HCEC 1CT (cell line): ENCODE measurements around the gene ULK4.
A peak's percentile ranks its signal among the peaks of the same experiment; 100 is the strongest.
"Not testable (repeated sequence)": the region's sequence is repeated elsewhere in the genome, so short reads cannot be mapped to it uniquely, and the experiment has no call there.

Experiments used
- DNase-seq: peaks from one replicate; pipeline ENCODE4 v3.0.0-alpha.2; 2017

Gene ULK4

GRCh38 chr3:41956574-41956973 lies 5.3 kb downstream of the ULK4 start:
- DNase-seq: no peak

- DNase-seq: no peak
Measured at GRCh38 chr3:41955192-41955591, 6.7 kb downstream of the ULK4 start.

GRCh38 chr3:41943311-41943843 lies 18.5 kb downstream of the ULK4 start:
- DNase-seq: no peak

DNA sequence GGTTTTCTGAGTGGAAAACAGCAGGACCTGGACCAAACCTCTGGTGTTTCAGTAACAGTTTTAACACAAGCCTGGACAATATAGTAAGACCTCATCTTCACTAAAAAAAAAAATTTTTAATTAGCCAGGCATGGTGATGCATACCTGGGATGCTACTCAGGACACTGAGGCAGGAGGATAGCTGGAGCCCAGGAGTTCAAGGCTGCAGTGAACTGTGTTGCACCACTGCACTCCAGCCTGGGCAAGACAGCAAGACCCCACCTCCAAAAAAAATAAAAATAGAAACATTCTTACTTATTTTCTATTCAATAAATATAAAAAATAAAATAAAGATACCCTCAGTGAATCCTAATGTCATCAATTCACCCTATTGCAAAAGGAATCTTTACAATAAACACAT lies 21.5 kb downstream of the ULK4 start:
- no peak for DNase-seq

GRCh38 chr3:41936384-41936783 lies 25.5 kb downstream of the ULK4 start:
- no peak for DNase-seq

DNA sequence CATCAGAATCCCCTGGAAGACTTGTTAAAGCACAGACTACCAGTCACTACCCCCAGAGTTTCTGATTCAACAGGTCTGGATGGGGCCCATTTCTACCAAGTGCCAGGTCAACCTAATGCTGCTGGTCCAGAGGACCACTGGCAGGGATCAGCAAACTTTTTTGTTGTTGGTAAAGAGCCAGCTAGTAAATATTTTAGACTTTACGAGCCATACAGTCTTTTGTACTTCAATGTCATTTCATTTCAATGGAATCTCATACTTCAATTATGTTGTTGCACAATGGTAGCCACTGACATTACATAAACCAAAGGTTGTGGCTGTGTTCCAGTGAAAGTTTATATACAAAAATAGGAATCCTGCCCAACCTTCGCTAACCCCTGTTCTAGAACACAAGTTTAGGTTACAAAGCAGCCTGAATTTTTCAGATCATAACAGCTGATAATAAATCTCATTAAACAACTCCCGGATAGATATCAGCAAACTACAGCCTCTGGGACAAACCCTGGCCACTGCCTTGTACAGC lies 28.7 kb downstream of the ULK4 start:
- DNase-seq: peak; percentile 87

- DNase-seq: no peak
Measured at GRCh38 chr3:41932464-41932863, 29.4 kb downstream of the ULK4 start.

DNA sequence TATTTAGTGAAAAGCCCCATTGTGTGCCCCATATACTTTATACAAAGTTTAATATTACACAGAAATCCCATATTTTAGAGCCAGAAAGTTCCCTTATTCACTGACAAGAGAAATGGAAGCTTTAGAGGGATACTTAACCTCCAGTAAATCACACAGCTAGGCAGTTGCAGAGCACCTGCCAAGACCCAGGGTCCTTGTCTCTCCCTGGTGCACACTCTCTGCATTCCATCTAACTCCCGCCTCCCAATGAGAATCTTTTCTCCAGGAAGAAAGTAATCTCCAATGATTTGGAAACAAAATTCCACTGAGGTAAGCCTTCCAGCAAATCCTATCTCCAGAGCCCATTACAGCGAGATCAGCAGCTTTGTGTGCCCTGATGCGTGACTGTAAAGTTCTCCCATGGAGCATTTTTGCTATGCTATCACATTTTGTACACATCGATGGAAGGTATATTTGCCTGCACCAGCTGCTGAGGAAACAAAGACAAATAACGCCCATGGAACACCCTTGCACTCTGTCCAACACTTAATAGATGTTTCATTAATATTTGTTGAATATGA lies 41.4 kb downstream of the ULK4 start:
- no peak for DNase-seq

DNA sequence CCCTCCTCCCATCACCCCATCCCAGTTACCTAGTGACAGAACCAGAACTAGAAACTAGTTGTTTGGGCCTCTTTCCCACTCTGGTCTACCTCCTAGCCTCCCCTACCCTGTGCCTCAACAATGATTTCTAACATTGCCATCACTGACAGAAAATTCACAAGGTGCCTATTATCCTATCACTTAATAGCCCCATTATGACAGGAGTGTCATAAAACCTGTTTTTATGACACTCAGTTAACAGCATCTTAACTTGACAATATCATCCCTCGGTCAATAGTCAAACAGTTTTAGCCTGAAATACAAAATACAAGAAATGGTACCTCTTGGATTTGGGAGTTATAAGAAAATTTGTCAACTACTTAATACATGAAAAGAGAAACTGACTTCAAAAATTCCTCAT lies 46.5 kb downstream of the ULK4 start:
- DNase-seq: no peak

DNA sequence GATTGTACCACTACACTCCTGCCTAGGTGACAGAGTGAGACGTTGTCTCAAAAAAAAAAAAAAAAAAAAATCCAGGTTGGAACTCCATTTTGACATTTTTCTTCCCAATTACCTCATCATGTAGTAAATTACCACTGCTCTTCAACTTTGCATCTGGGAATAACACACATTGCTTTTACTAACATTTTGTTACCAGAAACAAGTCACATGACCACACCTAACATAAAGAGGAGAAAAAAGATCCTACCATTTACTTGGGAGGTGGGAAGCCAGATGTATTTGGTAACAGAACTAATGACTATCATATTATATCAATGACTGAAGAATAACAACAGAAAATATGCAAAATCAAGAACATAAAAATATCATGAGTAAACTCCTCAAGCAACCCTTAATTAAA lies 49.6 kb downstream of the ULK4 start:
- no peak for DNase-seq

- no peak for DNase-seq
Measured at GRCh38 chr3:41907330-41908073, 54.4 kb downstream of the ULK4 start.

- peak; percentile 15 for DNase-seq
Measured at GRCh38 chr3:41900265-41900664, 61.6 kb downstream of the ULK4 start.

- no peak for DNase-seq
Measured at GRCh38 chr3:41898631-41899030, 63.3 kb downstream of the ULK4 start.

DNA sequence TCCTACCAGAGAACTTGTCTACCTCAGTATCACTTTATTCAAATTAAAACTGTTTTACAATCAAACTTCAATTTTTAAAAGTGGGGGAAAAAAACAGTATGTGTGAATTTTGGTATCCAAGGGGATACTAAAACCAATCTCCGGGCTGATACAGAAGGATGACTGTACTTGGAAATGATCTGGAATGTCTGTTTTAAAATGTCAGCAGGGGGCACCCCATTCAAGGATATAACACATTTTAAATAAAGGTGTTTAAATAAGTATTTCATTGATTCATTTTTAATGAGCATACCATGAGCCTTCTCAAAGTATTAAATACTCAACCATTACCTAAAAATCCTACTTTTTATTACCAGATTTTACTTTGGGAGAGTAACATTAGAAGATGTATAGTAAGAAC lies 67.9 kb downstream of the ULK4 start:
- peak; percentile 57 for DNase-seq

DNA sequence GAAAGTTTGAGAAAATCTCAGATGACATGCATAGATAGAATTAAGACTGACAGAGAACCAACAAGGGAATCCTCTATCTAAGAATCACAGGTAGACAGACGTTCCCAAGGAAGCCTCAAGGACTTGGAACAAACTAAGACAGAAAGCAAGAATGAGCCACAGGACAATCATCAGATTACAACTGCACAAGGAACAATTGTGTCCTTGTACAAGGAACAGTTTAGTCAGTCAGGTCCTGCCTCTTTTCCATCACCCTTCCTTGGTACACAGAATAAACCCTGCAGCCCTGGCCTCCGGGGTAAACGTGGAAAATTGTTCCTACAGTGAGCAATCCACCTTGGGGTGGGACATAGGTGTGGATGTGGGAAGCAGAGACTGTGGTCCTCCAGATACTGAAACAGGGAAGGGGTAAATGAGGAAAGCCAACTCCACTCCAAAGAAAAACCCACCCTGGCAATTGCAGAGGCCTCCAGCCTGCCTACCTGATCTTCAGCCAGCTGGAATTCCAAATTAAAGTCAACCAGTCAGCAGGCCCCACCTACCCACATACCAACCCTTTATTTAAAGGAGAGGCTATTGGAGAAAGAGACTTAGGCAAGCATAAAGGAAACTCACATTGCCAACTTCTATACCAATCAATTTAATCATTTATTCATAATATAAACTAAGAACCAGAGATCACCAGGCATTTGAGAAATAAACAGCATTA lies 73.4 kb downstream of the ULK4 start:
- DNase-seq: no peak

GRCh38 chr3:41882956-41883355 lies 78.9 kb downstream of the ULK4 start:
- no peak for DNase-seq

- peak; percentile 43 for DNase-seq
Measured at GRCh38 chr3:41881233-41881821, 80.6 kb downstream of the ULK4 start.

- DNase-seq: no peak
Measured at GRCh38 chr3:41880387-41880786, 81.5 kb downstream of the ULK4 start.

DNA sequence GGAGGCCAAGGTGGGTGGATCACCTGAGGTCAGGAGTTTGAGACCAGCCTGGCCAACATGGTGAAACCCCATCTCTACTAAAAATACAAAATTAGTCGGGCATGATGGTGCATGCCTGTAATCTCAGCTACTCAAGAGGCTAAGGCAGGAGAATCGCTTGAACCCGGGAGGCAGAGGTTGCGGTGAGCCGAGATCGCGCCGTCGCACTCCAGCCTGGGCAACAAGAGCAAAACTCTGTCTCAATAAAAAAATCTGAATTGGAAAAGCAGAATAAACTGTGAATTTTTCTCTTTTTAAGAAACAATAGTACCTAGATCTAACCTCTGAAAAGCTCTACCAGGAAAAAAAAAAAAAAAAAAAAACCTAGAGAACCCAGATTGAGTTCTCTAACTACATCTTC lies 84.2 kb downstream of the ULK4 start:
- not testable (repeated sequence) for DNase-seq

- DNase-seq: no peak
Measured at GRCh38 chr3:41874022-41874421, 87.9 kb downstream of the ULK4 start.

DNA sequence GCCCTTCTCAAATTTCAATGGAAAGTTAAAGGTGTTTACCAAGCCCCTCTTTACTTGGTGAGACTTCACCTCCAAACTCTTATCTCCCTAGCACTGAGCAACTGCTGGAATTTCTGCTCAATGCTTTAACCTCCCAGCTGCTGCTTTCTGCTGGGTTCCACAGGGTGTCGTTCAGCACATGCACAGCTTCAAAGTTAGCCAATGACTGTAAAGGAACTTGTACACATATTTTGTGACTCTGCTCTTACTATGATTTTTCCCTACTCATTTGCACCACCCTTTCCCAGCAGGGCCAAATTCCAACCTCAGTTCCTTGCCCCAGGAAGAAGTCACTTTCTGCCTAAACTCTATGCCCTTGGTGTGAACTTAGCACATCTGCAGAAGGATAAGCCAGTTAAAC lies 89.7 kb downstream of the ULK4 start:
- no peak for DNase-seq

DNA sequence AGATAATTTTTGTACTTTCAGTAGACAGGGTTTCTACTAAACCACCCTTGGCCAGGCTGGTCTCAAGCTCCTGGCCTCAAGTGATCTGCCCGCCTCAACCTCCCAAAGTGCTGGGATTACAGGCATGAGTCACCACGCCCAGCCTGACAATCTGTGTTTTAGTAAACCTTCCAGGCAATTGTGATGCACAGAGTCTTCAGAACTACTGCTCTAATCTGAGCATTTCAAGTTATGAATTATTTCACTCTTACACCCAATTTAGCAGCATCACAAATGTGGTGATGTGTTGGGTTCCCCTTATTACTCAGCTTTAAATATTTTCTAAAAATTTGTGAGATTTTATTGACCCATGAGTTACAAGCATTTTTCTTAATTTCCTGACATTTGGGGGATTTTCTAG lies 94.4 kb downstream of the ULK4 start:
- no peak for DNase-seq

GRCh38 chr3:41866298-41866697 lies 95.6 kb downstream of the ULK4 start:
- DNase-seq: no peak
